ENCODE results near the gene VSX2.

Gene VSX2

GRCh38 chr14:74237441-74237840 is 1.8 kb upstream of the VSX2 start:
- Histone ChIP-seq H3K4me3 (ENCODE audit: low read depth, low read length) (no peak overlapping the region), H3K4me1 (ENCODE audit: control insufficient read depth, insufficient read depth, low read length) (no peaks in the 10 kb centered on the region), H3K9me3 (ENCODE audit: control insufficient read depth, insufficient read depth, low read depth, low read length) (no peaks in the 10 kb centered on the region), H3K36me3 (ENCODE audit: control insufficient read depth in 2 of 2, insufficient read depth in 1 of 2, low read length in 2 of 2) (no peaks in the 10 kb centered on the region), H3K27ac (ENCODE audit: extremely low read depth, low read depth, low read length) (no peak overlapping the region)
- no peak for TF ChIP-seq ZNF510 (tag by site-specific recombination; IDR thresholded peaks at IDR 0.05; ENCODE audit: insufficient replicate concordance)
- TF ChIP-seq ZNF341 (tag by site-specific recombination; IDR thresholded peaks at IDR 0.05; ENCODE audit: low read depth), result no peak
- no peak for TF ChIP-seq HIC1 (tag by site-specific recombination; IDR thresholded peaks at IDR 0.05)
- no peak for TF ChIP-seq ZFP41 (tag by site-specific recombination; IDR thresholded peaks at IDR 0.05; ENCODE audit: borderline replicate concordance)
- no peak for TF ChIP-seq ZSCAN16 (tag by site-specific recombination; IDR thresholded peaks at IDR 0.05)
- TF ChIP-seq ZBTB48 (tag by site-specific recombination; IDR thresholded peaks at IDR 0.05), result no peak
- no peak for TF ChIP-seq ZNF391 (tag by site-specific recombination; IDR thresholded peaks at IDR 0.05; ENCODE audit: borderline replicate concordance, low read depth)
- no peak for TF ChIP-seq TSHZ1 (tag by site-specific recombination; IDR thresholded peaks at IDR 0.05; ENCODE audit: borderline replicate concordance)
- no peak for TF ChIP-seq ZNF677 (tag by site-specific recombination; IDR thresholded peaks at IDR 0.05)
- no peak for TF ChIP-seq ZNF544 (tag by site-specific recombination; IDR thresholded peaks at IDR 0.05)
- TF ChIP-seq ZBTB8A (tag by site-specific recombination; IDR thresholded peaks at IDR 0.05), result no peak
- TF ChIP-seq SCRT2 (tag by site-specific recombination; IDR thresholded peaks at IDR 0.05), result no peak
- no peak for TF ChIP-seq ZNF639 (tag by site-specific recombination; IDR thresholded peaks at IDR 0.05)
- TF ChIP-seq ZNF274 (IDR thresholded peaks at IDR 0.05; ENCODE audit: low read length), result no peak
- no peak for TF ChIP-seq ZNF274 (tag by site-specific recombination; IDR thresholded peaks at IDR 0.05; ENCODE audit: borderline replicate concordance)
- TF ChIP-seq, protein P1, sequence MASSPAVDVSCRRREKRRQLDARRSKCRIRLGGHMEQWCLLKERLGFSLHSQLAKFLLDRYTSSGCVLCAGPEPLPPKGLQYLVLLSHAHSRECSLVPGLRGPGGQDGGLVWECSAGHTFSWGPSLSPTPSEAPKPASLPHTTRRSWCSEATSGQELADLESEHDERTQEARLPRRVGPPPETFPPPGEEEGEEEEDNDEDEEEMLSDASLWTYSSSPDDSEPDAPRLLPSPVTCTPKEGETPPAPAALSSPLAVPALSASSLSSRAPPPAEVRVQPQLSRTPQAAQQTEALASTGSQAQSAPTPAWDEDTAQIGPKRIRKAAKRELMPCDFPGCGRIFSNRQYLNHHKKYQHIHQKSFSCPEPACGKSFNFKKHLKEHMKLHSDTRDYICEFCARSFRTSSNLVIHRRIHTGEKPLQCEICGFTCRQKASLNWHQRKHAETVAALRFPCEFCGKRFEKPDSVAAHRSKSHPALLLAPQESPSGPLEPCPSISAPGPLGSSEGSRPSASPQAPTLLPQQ (tag by site-specific recombination; IDR thresholded peaks at IDR 0.05), result no peak
- ChIA-PET CTCF (interaction anchor here (1.4 to 2.1 kb wide), 2 partner anchors 15 to 20 kb away, joined by 3 to 4 read pairs; no protein-coding TSS in a partner anchor), POLR2A (no interaction called here)
